Raji (cell line): ENCODE results near the gene KMT5B.

ENCODE experiments used
- POLR2A ChIP-seq: IDR thresholded peaks from 2 replicates; pipeline ENCODE4 v1.6.1; 2011; ENCODE audit warnings: low read depth, low read length, control low read depth; ENCODE audit not compliant: insufficient read depth

KMT5B gene

DNA sequence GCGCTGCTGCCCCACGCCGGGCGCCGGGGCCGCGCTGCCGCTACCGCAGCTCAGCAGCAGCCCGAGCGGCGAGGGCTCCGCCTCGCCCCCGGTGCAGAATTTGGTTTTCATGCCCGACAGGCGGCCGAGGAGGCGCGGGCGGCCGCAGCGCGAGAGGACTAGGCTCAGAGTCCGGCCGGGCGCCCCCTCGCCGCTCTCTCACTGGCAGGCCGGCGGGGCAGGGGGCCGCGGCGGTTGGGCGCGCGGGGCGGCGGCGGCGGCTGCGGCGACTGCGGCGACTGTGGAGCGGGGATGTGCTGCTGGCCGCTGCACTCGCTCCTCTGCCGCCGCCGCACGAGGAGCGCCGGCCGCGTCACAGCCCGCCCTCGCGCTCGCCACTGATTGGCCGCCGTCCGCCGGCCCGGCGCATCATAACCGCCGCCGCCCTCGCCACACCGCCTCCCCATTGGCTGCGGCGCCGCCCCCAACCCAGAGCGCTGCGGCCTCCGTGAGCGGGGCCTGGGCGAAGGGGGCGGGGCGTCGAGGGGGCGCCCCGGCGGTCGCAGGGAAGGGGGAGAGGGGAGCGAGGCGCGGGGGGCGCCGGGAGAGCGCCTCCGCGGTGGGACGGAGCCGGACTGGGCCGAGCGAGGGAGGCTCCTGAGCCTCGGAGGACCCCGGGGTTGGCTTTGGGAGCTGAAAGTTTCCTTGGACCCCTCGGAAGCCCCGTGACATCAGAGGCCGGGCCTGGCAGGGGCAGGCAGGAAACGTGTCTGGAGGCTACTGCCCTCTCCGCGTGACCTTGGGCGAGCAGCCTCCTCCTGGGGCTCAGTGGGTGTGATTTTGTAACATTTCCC lies 91.8 kb downstream of the KMT5B start, which contains the start of gene CHKA:
TSS of gene CHKA (minus strand) at position 322 of the 833 bp plus-strand sequence. CDS start at position 111, 211 bp downstream.
- peak; percentile 68 for TF ChIP-seq POLR2A

GRCh38 chr11:68120273-68121066 lies 92.6 kb downstream of the KMT5B start:
- no peak for TF ChIP-seq POLR2A

GRCh38 chr11:68118706-68119448 lies 94.2 kb downstream of the KMT5B start:
- no peak for TF ChIP-seq POLR2A

GRCh38 chr11:68117853-68118470 lies 95.1 kb downstream of the KMT5B start:
- no peak for TF ChIP-seq POLR2A

DNA sequence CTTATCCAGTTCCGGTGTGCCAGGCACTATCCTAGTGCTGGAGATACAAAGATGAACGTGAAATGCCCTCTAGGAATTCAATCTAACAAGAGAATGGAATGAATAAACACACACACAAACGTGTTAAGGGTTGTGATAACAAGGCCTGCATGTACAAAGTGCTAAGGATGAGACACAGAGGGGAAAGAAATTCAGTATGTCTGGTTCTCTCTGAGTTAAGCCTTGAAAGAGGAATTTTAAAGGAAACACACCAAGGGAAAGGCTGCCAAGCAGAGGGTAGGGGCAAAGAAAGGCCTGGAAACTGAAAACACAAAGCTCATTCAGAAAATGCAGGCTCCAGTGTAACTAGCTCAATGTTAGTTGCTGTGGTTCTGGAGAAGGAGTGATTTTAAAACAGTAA lies 96.1 kb downstream of the KMT5B start:
- no peak for TF ChIP-seq POLR2A

- no peak for TF ChIP-seq POLR2A
These were observed 97.0 kb downstream of the KMT5B start for GRCh38 chr11:68116126-68116525.

- no peak for TF ChIP-seq POLR2A
These were observed 97.8 kb downstream of the KMT5B start for GRCh38 chr11:68115285-68115684.

DNA sequence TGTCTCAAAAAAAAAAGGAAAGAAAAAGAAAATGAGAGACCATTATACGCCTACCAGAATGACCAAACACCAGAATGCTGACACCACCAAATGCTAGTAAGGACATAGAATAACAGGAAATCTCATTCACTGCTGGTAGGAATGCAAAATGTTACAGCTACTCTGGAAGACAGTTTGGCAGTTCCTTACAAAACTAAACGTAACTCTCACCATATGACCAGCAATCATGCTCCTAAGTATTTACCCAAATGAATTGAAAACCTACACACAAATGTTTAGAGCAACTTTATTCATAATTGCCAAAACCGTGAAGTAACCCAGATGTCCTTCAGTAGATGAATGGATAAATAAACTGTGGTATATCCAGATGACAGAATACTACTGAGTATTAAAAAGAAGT lies 99.1 kb downstream of the KMT5B start:
- TF ChIP-seq POLR2A: no peak

GRCh38 chr11:68107689-68108088 lies 105.4 kb downstream of the KMT5B start:
- TF ChIP-seq POLR2A: no peak

DNA sequence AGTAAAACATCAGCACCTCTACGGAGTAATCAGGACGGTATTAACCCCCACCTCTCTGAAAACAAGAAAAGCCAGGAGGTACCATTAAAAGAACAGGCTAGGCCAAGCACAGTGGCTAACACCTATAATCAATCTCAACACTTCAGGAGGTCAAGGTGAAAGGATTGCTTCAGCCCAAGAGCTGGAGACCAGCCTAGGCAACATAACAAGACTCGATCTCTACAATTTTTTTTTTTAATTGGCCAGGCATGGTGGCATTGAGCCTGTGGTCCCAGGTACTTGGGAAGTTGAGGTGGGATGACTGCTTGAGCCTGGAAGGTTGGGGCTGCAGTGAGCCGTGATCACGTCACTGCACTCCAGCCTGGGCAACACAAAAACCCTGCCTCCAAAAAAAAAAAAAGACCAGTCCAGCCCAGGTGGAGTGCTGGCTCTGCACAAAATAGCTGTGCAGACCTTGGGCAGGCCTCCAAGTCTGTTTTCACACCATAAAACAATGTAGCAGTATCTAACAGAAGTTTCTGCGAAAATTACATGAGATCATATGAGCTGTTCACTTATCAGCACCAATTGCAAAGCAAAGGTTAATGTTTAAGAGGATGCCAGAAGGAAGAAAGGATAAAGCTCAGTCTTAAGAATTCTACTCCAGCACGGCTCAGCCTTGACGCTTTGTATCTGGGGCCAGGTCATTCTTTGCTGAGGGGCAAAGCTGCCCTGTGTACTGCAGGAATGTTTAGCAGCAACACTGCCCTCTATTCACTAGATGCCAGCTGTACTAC lies 106.7 kb downstream of the KMT5B start:
- TF ChIP-seq POLR2A: no peak
